HG02623 (cell line): Measurements from ENCODE around the gene HPSE2.

Source experiments
- ATAC-seq: cut with Tn5 transposase; IDR thresholded peaks from one replicate; pipeline ENCODE4 v1.9.1; 2021; ENCODE audit warnings: moderate library complexity; ENCODE audit not compliant: unreplicated experiment

HPSE2 gene

DNA sequence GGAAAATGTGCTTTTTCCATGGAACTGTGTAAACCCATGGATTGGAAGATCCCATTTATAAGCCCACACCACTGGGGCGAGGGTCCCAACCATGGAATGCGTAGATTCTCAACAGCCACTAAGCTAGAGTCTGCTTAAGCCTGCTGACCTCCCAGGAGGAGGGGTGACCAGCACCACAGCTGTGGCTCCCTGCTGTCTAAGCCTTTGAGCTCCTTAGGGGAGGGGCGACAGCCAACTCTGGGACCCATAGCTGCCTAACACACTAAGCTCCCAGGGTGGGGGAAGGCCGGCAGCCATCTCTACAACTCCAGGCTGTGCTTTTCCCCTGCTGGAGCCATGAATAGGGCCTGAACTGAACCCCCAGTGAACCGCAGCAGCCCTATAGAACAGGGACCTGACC is 539.1 kb downstream of the HPSE2 start:
- ATAC-seq: no peak

DNA sequence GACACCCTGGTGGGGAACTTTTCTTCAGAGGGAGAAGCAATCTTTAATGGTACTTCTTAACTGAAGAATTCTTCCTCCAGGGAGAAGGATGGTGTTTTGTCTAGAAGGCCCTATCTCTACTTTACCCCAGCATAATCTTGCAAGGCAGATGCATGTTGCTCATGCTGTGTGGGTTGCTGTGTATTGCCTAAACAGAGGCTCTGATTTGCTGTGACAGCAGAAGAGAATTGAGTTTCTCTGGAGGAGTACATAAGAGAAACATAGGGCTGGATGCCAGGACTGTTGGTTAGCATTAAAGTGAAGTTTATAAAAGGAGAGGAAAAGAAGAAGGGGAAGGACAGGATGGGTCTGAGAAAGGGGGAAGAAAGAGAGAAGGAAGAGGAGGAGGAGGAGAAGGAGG is 540.8 kb downstream of the HPSE2 start:
- ATAC-seq: no peak

DNA sequence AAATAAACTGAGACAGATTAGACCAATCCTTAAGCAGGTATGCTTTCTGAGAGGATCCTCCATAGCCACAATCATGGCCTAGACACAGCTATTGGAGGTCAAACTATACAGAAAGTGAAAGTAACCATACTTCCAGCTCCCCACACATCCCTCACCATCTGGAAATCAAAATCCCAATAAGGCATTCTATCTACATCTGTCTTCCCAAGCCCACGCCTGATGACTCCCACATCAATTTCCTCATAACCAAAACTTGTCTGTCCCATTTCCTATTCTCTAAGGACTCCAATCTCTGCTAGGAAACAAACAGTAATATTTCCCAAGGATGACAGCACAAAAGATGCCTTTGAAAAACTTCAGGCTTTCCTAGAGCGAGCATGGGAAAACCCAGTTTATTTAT is 541.6 kb downstream of the HPSE2 start:
- ATAC-seq: no peak

DNA sequence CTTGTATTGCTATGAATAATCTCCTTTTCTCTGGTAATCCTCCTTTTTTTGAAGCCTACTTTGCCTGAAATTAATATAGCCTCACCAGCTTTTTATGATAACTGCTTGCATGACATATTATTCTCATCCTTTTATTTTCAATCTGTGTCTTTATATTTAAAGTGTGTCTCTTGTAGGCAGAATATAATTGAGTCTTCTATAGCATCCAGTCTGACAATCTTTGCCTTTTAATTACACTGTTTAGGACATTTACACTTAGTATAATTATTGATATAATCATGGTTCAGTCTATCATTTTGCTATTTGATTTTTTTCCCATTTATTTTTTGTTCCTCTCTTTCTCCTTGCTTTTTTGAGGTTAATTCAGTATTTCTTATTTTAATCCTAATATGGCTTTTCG is 548.0 kb downstream of the HPSE2 start:
- ATAC-seq: no peak

DNA sequence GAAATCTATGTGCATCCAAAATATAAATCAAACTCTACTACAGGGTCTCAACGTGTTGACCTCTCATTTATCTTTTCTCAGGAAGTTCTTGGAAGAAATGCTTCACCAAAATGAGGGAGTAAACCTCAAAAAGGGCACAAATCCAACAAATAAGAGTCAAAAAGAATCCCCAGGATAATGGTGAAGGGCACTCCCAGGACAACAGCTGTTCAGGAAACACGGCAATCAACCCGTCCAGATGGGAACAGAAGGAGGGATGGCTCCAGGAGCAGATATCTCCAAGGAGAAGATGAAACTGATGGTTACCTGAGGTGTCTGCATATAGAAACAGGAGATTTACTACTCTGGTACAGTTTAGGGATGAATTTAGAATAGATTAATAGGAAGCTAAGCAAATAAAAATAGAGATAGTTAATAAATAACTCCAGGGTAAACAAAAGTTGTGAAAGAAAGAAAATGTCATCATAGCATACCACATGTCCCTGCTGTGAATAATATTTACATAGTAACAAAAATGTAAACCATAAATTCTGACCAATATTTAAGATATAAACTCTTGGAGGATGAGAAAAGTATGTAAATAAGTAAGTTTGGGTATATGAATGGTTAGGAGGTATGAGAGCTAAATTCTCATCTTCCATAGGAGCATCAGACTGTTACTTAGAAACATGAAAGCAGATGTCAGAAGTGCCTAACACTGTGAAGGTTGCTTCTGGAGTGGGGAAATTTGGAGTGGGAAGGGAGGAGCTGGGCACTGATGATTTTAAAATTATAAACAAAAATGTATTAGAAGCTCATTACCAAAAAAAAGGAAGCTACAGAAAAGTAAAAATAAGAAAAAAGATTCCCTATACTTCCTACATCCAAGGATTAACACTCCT is 551.4 kb downstream of the HPSE2 start:
- ATAC-seq: no peak

DNA sequence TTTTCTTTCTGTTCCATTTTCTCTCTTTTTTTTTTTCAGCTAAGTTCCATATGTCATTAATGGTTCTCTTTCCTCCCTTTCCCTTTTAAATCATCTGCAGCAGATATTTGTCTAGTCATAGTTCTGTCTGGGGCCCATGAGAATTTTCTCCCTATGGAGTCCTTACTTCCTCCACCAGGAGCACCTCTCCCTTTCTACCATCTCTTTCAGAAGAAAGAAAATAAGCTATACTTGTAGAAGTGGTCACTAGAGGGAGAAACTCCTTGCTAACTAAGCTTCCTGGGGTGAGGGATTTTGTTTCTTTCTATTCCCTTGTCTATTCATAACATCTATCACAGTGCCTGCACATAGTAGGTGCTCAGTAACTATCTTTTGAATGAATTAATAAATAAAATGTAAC is 558.8 kb downstream of the HPSE2 start:
- ATAC-seq: no peak

DNA sequence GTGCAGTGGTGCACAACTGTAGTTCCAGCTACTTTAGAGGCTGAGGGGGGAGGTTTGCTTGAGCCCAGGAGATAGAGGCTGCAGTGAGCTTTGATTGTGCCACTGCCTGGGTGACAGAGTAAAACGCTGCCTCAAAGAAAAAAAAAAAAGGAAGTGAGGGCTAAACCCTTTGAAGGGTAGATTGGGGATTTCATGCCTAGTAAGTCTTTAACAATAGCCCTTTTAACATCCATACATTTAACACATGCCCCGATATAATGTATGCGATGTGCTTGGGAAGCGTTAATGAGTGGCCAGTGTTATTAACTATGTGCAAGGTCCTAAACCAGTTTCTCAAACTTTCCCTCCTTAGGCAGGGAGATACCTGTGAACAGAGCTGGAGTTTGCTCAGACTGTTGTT is 559.8 kb downstream of the HPSE2 start:
- ATAC-seq: no peak

DNA sequence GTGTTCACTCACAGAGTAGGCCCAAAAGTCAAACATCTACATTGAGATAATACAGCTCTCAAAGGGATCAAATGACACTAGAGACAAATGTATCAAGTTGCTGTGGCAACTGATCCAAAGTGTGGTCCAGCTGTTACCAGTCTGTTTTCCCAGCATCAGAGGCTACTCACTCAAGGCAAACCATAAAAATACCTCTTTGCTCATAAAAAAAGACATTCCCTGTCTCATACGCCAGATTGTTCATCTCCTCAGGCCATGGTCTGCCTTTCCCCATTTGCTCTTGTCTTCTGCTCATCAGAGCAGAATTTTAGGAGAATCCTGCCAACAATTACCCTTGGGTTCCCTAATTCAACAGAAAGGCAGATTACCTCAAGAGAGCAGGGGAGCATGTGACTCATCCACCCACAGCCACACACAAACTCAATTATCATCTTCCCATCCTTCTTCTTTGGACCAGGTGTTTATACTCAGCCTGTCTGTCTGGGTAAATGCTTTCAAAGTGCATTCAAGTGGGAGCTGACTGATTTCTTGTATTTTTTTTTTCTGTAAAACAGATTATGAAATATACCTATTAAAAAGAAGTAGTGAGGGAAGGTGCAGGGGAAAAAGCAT is 562.4 kb downstream of the HPSE2 start:
- ATAC-seq: no peak

DNA sequence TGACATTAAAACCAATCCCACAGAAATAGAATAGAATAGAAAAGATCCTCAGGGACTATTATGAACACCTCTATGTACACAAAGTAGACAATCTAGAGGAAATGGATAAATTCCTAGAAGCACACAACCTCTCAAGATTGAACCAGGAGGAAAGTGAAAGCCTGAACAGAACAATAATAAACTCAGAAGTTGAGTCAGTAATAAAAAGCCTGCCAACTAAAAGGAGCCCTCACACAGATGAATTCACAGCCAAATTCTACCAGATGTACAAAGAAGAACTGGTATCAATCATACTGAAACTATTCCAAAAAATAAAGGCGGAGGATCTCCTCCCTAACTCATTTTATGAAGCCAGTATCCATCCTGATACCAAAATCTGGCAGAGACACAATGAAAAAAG is 568.6 kb downstream of the HPSE2 start:
- no peak for ATAC-seq

DNA sequence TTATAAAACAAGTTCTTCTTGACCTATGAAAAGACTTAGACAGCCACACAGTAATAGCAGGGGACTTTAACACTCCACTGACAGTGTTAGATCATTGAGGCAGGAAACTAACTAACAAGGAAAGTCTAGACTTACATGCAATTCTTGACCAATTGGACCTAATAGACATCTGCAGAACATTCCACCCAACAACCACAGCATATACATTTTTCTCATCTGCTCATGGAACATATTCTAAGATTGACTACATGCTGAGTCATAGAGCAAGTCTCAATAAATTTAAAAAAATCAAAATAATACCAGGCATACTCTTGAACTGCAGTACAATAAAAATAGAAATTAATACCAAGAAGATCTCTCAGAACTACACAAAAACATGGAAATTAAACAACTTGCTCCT is 569.4 kb downstream of the HPSE2 start:
- ATAC-seq: no peak

DNA sequence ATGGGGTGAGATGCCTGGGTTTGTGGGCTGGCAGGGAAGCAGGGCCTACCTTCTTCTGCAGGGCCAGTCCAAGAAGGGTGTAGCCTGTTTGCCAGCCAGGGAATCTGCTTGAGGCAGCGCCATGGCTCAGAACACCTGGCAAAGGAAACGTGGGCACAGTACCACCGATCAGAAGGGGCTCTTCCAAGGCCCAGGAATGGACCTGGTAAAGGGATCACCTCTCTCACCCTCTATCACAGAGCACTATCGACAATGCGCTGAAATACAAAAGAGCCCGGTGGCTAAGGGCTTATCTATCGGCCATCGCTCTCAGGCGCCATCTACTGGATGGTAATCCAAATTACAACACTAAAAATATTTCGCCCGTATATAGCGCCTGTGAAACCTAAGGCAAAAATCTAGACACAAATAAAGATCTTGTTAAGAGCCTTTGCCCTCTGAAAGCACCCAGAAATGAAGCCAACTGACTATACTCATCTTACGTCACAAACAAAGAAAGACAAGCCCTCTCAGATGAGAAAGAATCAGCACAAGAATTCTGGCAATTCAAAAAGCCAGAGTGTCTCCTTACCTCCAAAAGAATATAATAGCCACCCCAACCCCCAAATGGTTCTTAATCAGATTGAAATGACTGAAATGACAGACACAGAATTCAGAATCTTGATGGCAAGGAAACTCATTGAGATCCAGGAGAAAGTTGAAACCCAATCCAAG is 571.2 kb downstream of the HPSE2 start:
- peak; percentile 71 for ATAC-seq

DNA sequence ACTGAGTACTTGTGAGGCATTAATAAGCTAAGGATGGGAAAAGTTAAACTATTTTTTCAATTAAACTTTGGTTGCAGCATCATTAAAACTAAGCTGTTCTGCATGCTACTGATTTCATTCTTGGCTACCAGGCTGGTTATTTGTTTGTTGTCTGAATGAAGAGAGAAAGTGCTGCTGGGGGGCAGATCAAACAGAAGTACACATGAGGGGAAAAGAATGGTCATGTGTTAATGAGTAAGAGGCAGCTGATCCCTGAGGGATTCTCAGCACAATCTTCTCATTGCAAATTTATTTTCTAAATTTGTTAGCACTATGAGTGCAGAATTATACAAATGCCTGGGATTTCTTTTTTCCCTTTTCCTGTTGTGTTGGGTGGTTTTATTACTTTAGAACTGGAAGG is 575.7 kb downstream of the HPSE2 start:
- ATAC-seq: no peak

DNA sequence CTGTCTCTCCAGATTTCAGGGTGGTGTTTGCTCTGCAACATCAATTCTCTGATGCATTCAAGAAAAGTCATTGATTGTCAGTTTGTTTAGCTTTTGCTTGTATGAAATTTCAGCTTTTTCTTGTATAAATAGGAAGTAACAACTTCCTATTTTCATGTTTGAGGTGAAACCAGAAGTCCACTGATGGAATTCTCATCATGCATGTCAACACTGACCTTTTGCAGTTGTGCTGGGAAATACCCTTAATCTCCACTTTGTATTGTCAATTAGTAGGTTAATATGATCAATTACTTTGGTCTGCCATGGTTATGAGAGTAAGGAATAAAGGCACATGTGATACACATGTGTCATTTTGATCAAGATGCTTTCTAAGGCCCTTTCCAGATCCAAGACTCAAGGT is 580.2 kb downstream of the HPSE2 start:
- ATAC-seq: no peak

DNA sequence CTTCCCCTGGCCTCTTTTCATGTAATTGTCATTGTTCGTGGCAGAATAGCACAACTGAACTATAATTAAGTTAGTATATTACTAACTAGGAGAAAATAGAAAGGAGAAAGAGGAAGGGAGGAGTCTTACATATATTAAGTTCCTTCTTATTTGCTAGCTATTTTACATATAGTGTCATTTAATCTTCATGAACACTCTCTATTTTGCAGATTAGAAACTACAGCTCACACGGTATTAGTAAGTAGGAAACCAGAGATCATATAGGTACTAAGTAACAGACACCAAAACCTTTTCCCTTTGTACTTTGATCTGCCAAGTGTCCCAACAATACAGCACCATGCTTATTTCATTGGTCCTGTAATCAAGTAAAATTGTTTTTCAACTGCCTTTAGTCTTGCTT is 586.5 kb downstream of the HPSE2 start:
- ATAC-seq: no peak

DNA sequence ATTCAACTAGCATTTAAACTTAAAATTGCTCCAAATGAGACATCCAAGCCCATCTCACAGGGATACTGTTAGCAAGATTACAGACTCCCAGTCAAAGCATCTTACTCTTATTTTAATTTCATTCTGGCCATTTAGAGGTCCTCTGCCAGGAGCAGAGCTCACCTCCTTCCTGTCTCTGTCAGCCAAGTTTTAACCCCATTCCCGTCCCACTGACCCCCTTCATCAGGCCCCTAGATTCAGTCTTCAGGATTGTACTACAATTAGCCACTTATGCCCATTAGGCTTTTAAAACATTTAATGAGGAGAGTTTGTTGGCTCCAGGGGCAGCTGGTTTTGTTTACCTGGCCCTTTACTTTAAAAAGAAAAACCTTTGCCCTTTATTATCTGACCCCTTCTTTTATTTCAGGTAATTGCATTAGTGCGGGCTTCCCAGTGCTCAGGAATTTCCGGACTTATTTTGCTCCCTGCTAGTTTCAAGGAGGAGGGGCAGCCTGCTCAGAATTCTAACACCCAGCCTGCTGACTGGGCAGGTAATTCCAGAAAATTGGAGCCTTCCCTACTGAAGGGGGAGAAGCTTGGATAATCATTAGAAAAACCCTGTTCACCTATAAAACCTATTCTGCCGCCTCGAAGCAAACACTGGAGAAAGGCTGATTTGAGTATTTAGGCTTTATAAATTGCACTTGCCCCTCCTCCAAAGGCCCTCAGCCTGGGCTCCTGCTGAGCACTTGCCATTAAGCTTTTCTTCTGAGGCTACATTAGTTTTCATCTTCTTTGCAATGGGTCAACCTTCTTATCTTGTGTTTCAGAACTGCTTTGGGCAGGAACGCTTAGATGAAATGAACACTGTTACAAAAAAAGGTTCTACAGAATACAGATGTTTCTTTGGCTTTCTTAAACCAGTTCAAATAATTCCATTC is 588.4 kb downstream of the HPSE2 start:
- no peak for ATAC-seq

DNA sequence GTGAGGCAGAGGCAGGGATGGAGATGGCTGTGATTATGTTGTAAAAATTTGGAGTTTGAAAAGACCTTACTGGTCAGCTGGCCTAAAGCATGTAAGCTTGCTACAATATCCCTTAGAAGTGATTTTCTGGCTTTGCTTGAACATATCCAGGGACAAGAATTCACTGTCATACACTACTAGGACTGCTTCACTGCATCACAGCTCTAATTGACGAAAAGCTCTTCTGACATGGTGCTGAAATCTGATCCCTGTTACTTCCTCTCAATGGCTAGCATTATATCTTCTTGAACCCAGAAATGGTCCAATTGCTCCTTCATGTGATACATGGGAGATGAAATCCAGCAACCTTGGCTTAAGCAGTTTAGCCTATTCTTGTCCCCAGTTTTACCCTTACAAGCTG is 591.2 kb downstream of the HPSE2 start:
- ATAC-seq: no peak

DNA sequence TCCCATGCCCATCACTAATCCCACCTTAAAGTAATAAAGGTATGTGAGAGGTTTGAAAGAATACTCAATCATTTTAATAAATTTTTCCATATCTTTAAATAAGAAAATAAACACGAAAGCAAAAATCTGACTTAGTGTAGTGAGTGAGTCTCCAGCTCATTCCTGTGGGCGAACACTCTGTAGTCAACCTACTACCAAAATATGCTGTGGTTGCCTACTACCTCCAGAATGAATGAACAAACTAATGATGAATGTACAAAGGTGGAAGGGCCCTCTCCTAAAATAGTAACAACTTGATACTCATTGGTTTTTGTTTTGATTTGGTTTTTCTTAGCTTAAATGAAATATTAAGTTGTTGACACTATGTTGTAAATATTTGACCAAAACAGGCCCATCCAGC is 593.4 kb downstream of the HPSE2 start:
- no peak for ATAC-seq

DNA sequence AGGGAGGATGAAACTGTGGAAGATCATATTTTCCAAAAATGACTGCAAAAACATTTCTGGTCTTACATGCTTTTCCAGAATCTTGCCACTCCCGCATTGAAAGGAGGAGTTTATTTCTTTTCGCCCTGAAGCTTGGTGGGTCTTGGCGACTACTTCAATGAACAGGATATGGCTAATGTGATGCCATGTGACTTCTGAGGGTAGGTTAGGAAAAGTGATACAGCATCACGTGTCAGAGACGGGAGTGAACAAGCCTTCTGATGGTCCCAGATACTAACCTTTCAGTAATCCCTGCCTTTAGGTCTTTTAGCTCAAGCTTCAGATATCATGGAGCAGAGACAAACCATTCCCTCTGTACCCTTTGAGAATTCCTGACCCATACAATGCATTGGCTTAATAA is 596.7 kb downstream of the HPSE2 start:
- no peak for ATAC-seq

DNA sequence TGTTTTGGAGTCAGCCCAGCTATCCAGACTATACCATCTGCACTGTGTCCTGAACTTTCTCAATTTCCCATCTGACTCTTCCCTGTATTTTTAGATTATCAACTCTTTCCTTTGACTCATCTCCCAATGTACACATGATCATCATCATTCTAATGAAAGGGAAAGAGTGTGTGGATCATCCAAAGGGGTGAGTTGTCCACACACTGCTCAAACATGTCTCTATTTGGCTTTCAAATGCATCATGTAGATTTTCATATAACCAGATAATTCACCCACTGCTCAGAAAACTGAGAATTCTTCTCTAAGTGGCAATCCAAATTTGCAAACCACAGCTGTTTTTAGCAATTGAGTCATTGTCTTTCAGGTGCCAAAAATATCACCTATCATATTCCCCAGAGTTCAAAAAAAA is 598.7 kb downstream of the HPSE2 start:
- ATAC-seq: no peak

DNA sequence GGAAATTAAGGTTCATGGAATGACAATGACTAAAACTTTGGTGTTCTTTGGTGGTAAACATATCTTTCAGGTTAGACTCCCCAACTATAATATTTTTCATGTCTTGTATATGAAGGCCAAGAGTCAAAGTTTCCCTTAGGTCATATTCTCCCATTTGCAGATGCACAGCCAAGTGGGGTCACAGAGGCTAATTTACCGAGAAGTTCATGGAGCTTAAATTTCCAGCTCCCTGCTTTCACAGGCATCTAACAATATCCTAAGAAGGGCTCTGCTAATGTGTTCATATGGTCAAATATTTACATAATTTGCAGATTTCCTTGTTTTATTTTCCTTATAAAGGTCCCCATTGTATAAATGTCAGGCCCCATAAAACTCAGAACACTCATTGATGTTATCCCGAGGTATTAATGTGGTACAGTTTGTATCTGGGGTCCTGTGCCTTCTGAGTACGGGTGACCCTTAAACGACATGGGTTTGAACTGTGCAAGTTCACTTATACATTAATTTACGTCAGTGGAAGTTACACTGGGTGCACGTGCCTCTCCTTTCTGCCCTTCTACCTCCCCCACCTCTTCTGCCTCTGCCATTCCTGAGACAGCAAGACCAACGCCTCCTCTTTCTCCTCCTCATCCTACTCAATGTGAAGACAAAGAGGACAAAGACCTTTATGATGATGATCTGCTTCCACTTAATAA is 603.0 kb downstream of the HPSE2 start:
- no peak for ATAC-seq
